Measurements from ENCODE around the gene C22orf23. TPM values are rescaled to one million over a fixed set of nuclear protein-coding genes. Genes with fewer than 3 reads are reported as not detected.

C22orf23 gene
- total RNA-seq, 3 donors from 2014 or later: 0.64 TPM; not detected in 2

- Histone ChIP-seq H3K4me3 (no peak overlapping the region), H3K36me3 (no peaks in the 10 kb centered on the region), H3K27ac (no peak overlapping the region), H3K4me1 (no peaks in the 10 kb centered on the region), H3K27me3 (no peaks in the 10 kb centered on the region), H3K9me3 (no peaks in the 10 kb centered on the region)
- DNase-seq (ENCODE audit: low spot score in 2 of 2): no peak
- intact Hi-C loops (cut with DNase I; ENCODE audit: low total_unique reads): no loop called here
- TF ChIP-seq POLR2AphosphoS5 (IDR thresholded peaks at IDR 0.05): no peak
- TF ChIP-seq, protein P1, sequence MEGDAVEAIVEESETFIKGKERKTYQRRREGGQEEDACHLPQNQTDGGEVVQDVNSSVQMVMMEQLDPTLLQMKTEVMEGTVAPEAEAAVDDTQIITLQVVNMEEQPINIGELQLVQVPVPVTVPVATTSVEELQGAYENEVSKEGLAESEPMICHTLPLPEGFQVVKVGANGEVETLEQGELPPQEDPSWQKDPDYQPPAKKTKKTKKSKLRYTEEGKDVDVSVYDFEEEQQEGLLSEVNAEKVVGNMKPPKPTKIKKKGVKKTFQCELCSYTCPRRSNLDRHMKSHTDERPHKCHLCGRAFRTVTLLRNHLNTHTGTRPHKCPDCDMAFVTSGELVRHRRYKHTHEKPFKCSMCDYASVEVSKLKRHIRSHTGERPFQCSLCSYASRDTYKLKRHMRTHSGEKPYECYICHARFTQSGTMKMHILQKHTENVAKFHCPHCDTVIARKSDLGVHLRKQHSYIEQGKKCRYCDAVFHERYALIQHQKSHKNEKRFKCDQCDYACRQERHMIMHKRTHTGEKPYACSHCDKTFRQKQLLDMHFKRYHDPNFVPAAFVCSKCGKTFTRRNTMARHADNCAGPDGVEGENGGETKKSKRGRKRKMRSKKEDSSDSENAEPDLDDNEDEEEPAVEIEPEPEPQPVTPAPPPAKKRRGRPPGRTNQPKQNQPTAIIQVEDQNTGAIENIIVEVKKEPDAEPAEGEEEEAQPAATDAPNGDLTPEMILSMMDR (IDR thresholded peaks at IDR 0.05): no peak
- TF ChIP-seq POLR2A (IDR thresholded peaks at IDR 0.05): no peak
Observed at GRCh38 chr22:37971475-37972434, 18.4 kb upstream of the C22orf23 start.

- Histone ChIP-seq H3K27me3 (no peaks in the 10 kb centered on the region), H3K4me3 (no peak overlapping the region), H3K36me3 (no peaks in the 10 kb centered on the region), H3K4me1 (no peaks in the 10 kb centered on the region), H3K9me3 (no peaks in the 10 kb centered on the region), H3K27ac (no peak overlapping the region)
- TF ChIP-seq POLR2A (IDR thresholded peaks at IDR 0.05) (no peak), POLR2AphosphoS5 (IDR thresholded peaks at IDR 0.05) (no peak)
- TF ChIP-seq, protein P1 (IDR thresholded peaks at IDR 0.05): no peak
- no peak for DNase-seq (ENCODE audit: low spot score in 2 of 2)
- intact Hi-C loops (cut with DNase I; ENCODE audit: low total_unique reads): no loop called here
Observed at GRCh38 chr22:37970864-37971263, 17.5 kb upstream of the C22orf23 start.

DNA sequence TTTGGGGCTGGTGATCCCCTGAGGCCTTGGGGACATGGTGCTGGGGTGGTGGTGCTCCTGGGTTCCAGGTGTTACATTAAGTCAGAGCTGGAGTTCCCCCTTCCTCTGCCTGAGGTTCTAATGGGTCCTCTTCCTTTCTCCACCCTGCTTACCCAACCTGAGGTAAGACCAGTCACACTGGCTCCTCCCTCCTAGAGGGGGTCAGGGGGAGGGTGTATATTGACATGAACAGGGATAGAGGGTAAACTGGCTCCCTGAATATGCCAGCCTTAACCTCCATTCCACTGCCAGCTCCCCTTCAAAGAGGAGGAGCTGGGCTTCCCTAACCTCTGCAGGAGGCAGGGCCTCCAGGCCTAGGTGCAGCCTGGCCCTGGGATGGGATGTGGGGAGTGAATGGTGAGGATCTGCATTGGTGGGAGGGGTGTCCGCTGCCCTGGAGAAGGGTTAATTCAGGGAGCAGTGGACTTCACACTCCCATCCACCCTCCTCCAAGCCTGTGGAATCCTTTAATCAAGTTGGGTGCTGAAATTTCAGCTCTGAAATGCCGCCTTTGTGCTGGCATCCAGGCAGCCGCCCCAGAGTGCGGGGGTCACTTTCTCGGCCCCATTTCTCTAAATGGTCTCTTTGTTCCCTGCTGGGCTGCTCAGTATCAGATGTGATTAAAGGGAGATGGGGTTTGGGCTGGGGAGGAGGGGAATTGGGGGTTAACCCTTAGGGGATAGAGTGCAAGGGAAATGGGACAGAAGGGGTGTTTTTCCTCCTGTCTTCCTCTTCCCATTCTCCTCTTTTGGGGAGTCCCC lies 15.3 kb upstream of the C22orf23 start:
- TF ChIP-seq, protein P1 (IDR thresholded peaks at IDR 0.05): no peak
- TF ChIP-seq POLR2A (IDR thresholded peaks at IDR 0.05): no peak
- no peak for TF ChIP-seq POLR2AphosphoS5 (IDR thresholded peaks at IDR 0.05)
- DNase-seq (ENCODE audit: low spot score in 2 of 2): no peak
- Histone ChIP-seq H3K36me3 (no peaks in the 10 kb centered on the region), H3K9me3 (no peaks in the 10 kb centered on the region), H3K27ac (peak overlapping the region in 1 of 2 donors; percentile 54), H3K4me1 (no peaks in the 10 kb centered on the region), H3K27me3 (no peaks in the 10 kb centered on the region), H3K4me3 (no peak overlapping the region)
- intact Hi-C loops (cut with DNase I; ENCODE audit: low total_unique reads): loop anchor here (1.0 kb wide), 1 partner anchor 153 kb away; no protein-coding TSS in a partner anchor

- Histone ChIP-seq H3K36me3 (no peaks in the 10 kb centered on the region), H3K4me1 (no peaks in the 10 kb centered on the region), H3K9me3 (no peaks in the 10 kb centered on the region), H3K4me3 (no peak overlapping the region), H3K27ac (peak overlapping the region in 1 of 2 donors; percentile 54), H3K27me3 (no peaks in the 10 kb centered on the region)
- TF ChIP-seq, protein P1 (IDR thresholded peaks at IDR 0.05): no peak
- TF ChIP-seq POLR2AphosphoS5 (IDR thresholded peaks at IDR 0.05) (no peak), POLR2A (IDR thresholded peaks at IDR 0.05) (no peak)
- no peak for DNase-seq (ENCODE audit: low spot score in 2 of 2)
- intact Hi-C loops (cut with DNase I; ENCODE audit: low total_unique reads): no loop called here
Observed at GRCh38 chr22:37967637-37968451, 14.4 kb upstream of the C22orf23 start.

All from breast epithelium (tissue), 4 donors.